ENCODE results near the gene CHMP4A.

Gene CHMP4A

DNA sequence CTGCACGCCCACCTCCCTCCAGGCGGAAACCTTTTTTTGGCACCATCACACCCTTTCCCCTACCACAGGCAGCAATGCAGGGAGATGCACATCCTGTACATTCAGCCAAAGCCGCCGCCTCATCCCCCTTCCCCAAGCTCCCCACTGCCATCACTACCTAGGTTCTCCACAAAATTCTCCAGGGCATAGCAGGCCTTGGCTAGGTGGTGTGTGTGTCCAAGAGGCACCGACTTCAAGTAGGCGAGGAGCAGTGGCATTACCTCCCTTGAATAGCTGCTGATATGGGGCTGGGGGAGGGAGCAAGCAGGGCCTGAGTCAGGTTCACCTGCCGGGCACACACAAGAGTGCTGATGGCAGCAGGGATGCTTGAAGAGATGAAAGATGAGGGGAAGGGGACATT lies 28.3 kb downstream of the CHMP4A start:
- H3K4me3 ChIP-seq (ENCODE audit: low read depth, low read length), result no peak overlapping the region
- in situ Hi-C loops (cut with HindIII; ENCODE audit: low sequenced_read_pairs), result no loop called here
- DNase-seq (ENCODE audit: low read depth), result no peak

DNA sequence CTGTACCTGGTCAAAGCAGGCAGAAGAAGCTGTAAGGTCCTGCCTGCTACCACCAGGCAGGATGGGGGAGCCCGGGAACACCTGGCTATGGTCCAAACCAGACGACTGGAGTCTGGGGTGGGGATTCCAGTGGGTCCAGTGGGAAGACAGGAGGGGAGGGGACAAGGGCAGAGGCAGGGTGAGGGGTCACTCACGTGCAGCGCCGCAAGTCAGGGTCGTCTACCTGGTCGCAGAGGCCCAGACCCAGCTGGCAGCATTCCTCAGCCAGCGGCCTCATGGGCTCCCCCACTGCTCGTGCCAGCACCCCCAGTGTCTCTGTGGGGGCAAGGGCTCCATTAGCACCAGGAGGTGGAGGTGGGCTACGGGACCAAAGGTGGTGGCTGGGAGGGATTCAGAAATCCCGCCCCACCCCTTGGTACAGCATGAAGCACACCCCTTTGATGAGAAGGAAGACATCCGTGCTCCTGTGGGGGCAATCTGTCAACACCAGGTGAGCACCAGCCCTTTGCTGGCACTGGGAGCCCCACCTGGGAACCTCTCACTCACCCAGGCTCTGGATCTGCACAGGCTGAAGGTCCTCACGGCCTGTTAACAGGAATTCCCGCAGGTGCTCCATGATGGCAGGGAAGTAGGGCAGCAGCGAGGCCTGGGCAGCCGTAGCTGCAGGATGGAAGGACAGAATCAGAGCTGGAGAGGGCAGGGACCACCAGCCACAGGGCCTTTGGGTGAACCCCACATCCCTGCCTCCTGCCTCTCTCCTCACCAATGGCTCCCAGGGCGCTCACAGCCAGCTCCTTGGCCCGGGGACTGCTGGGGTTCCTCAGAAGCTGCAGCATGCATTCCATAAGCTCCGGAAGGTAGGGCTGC lies 29.0 kb downstream of the CHMP4A start:
- no peak overlapping the region for H3K4me3 ChIP-seq (ENCODE audit: low read depth, low read length)
- in situ Hi-C loops (cut with HindIII; ENCODE audit: low sequenced_read_pairs), result no loop called here
- DNase-seq (ENCODE audit: low read depth), result no peak
- TF ChIP-seq, protein P1, sequence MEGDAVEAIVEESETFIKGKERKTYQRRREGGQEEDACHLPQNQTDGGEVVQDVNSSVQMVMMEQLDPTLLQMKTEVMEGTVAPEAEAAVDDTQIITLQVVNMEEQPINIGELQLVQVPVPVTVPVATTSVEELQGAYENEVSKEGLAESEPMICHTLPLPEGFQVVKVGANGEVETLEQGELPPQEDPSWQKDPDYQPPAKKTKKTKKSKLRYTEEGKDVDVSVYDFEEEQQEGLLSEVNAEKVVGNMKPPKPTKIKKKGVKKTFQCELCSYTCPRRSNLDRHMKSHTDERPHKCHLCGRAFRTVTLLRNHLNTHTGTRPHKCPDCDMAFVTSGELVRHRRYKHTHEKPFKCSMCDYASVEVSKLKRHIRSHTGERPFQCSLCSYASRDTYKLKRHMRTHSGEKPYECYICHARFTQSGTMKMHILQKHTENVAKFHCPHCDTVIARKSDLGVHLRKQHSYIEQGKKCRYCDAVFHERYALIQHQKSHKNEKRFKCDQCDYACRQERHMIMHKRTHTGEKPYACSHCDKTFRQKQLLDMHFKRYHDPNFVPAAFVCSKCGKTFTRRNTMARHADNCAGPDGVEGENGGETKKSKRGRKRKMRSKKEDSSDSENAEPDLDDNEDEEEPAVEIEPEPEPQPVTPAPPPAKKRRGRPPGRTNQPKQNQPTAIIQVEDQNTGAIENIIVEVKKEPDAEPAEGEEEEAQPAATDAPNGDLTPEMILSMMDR (IDR thresholded peaks at IDR 0.05; ENCODE audit: low read depth, low read length, missing control alignments), result no peak

More for the DNA sequence above, 28.3 kb downstream of the CHMP4A start:
- TF ChIP-seq, protein P1 (IDR thresholded peaks at IDR 0.05; ENCODE audit: low read depth, low read length, missing control alignments), result no peak

DNA sequence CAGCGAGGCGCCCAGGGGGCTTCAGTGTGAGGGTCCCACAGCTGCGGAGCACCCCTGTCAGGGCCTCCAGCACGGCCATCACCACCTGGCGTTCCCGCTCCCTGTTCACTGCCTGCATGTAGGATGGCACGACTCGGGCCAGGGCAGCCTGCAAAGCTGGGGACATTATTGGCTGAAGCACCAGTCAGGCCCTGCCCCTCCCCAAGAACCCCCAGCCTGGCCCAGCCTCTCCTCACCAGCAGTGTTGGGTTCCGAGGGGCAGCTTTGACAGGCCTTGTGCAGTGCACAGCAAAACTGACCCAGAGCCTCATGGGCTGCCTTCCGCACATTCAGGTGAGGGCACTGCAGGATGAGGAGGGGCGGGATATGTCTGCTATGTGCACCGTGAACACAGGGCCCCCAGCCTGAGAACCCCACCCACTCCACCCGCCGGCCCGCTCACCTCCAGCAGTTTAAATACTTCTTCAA lies 30.2 kb downstream of the CHMP4A start:
- no peak for DNase-seq (ENCODE audit: low read depth)
- no peak overlapping the region for H3K4me3 ChIP-seq (ENCODE audit: low read depth, low read length)
- TF ChIP-seq, protein P1 (IDR thresholded peaks at IDR 0.05; ENCODE audit: low read depth, low read length, missing control alignments), result no peak
- in situ Hi-C loops (cut with HindIII; ENCODE audit: low sequenced_read_pairs), result no loop called here

DNA sequence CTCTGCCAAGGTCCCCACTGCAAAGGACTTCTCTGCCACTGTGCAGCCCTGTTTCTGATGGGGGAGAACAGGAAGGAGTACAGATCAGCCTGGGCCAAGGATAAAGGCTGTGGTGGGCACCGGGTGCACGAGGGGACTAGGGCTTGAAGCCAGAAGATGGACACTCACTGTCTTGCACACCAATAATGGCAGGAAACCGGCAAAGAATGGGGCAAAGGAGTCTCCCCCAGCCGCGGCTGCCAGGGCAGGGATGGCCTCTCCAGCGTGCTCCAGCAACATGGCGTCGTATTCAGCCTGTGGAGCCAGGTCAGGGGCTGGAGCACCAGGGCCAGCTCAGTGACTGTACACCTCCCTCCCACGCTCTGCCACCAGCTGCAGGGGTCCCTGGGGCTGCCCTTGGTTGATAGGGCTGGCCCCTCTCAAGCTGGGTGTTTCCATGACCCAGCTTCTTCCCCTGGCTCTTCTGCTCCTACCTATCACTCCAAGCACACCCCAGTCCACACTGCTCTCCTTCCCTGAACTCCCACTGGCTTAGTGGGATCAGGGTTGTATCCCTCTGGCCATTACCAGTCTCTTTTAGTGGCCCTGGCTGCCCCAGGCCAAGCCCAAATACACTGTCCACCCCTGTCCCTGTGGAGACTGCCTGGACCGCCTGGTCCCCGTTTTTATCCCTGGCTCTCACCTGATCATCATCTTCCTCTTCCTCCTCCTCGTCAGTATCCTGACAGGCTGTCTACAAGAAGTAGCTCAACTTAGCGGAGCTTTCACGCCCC lies 31.0 kb downstream of the CHMP4A start:
- DNase-seq (ENCODE audit: low read depth), result no peak
- in situ Hi-C loops (cut with HindIII; ENCODE audit: low sequenced_read_pairs), result no loop called here
- TF ChIP-seq, protein P1 (IDR thresholded peaks at IDR 0.05; ENCODE audit: low read depth, low read length, missing control alignments), result no peak
- H3K4me3 ChIP-seq (ENCODE audit: low read depth, low read length), result no peak overlapping the region

DNA sequence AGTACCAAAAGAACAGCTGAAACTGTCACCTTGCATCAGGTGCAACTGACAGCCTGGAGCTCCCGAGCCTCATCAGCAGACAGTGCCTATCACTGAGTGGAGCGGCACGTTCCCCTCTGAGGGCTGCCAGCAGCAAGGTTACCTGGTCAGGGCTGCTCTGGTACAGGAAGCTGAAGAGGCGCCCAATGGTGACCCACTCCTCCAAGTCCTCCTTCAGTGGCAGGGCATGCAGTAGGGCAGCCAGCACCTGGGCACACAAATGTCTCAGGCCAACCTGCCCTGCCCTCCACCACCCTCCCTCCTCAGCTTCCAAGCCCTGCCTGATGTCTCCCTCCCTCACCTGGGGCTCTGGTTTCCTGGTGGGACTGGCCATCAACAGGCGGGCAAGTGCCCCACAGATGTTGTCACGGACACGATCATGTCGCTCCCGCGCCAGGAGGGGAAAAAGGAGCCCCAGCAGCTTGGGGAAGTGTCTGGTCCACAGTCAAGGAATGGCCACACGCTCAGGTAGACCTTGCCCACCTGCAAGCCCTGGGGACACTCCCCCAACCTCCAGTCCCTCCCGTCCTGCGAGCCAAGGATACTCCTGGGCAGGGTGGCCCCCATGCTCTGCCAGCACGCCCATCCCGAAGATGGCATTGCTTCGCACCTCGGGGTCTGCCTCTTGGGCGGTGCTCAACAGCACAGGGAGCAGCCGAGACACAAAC lies 31.8 kb downstream of the CHMP4A start:
- no peak overlapping the region for H3K4me3 ChIP-seq (ENCODE audit: low read depth, low read length)
- in situ Hi-C loops (cut with HindIII; ENCODE audit: low sequenced_read_pairs), result no loop called here
- no peak for DNase-seq (ENCODE audit: low read depth)
- TF ChIP-seq, protein P1 (IDR thresholded peaks at IDR 0.05; ENCODE audit: low read depth, low read length, missing control alignments), result no peak
